Neutrophil (primary cell): ENCODE results near the gene IL9R.

Source experiments
- H3K27ac ChIP-seq: fragments of 200-600 bp; sonication (generic); 2 replicates; pipeline ENCODE4 v1.5.1; 2016; ENCODE audit warnings: mild to moderate bottlenecking, moderate library complexity
- H3K27me3 ChIP-seq: fragments of 200-600 bp; sonication (generic); 2 replicates; pipeline ENCODE4 v1.6.0; 2016; ENCODE audit warnings: mild to moderate bottlenecking
- H3K36me3 ChIP-seq: fragments of 200-600 bp; sonication (generic); 2 replicates; pipeline ENCODE4 v1.5.1; 2017
- H3K4me1 ChIP-seq, 2 experiments: fragments of 200-600 bp in 1 of 2; sonication (generic) in 1 of 2; 1 replicate in 1 of 2; 2 replicates in 1 of 2; pipeline versions ENCODE4 v1.5.1 to v1.6.1; 2013 to 2016; ENCODE audit warnings: low read depth in 1 of 2, low read length in 1 of 2, mild to moderate bottlenecking in 1 of 2, moderate library complexity in 1 of 2; ENCODE audit not compliant: control insufficient read depth in 1 of 2, insufficient read depth in 1 of 2
- H3K4me3 ChIP-seq, 2 experiments: fragments of 200-600 bp in 1 of 2; sonication (generic) in 1 of 2; 1 replicate in 1 of 2; 2 replicates in 1 of 2; pipeline ENCODE4 v1.5.1; 2013 to 2016; ENCODE audit warnings: low read depth in 1 of 2, low read length in 1 of 2, mild to moderate bottlenecking in 1 of 2, moderate library complexity in 1 of 2
- H3K9me3 ChIP-seq: fragments of 200-600 bp; sonication (generic); 2 replicates; pipeline ENCODE4 v1.5.1; 2016
- CTCF ChIP-seq: fragments of 200-600 bp; sonication (generic); IDR thresholded peaks from 2 replicates; pipeline ENCODE4 v1.5.1; 2016; ENCODE audit warnings: antibody characterized with exemption

IL9R gene

DNA sequence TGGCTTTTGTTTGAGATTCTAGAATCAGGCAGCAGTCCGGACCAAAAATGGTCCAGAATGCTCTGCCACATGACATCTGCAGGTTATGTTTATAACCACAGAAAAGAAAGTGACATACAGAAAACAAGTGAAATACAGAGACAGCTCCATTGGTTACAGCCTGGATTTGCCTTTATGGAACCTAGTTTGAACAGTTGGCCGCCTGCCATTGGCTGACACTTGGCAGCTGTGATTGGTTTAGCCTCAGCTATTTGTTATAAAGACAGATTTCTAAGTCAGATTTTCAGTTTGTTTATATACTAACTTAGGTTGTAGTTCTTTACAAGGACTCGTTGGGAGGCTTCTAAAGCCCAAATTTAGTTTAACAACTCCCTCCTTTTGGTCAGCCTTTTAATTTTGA, 40.8 kb upstream of the IL9R start:
- Histone ChIP-seq H3K4me3 (no peak overlapping the region), H3K27me3 (no peaks in the 10 kb centered on the region), H3K36me3 (no peaks in the 10 kb centered on the region), H3K27ac (no peak overlapping the region), H3K4me1 (no peaks in the 10 kb centered on the region), H3K9me3 (no peaks in the 10 kb centered on the region)
- TF ChIP-seq CTCF: no peak

DNA sequence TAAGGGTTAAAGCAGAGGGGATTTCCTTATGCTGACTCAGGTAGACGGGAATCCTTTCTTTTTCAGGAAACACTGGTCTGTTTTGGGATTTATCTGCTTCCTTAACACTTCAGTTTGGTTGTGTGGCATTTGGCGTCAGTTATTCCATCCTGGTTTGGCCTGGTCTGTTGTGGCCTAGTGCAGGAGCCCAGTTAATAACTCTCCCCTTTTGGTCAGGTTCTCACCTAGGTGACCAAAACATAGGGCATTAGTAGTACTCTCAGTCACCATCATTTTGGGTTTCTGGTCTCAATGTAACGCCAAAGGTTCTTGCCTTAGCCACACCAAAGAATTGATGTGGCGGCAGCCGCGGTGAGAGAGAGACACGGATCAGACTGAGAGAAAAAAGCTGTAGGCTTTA, 39.7 kb upstream of the IL9R start:
- TF ChIP-seq CTCF: no peak
- Histone ChIP-seq H3K4me3 (no peak overlapping the region), H3K9me3 (no peaks in the 10 kb centered on the region), H3K36me3 (no peaks in the 10 kb centered on the region), H3K4me1 (no peaks in the 10 kb centered on the region), H3K27me3 (no peaks in the 10 kb centered on the region), H3K27ac (no peak overlapping the region)

DNA sequence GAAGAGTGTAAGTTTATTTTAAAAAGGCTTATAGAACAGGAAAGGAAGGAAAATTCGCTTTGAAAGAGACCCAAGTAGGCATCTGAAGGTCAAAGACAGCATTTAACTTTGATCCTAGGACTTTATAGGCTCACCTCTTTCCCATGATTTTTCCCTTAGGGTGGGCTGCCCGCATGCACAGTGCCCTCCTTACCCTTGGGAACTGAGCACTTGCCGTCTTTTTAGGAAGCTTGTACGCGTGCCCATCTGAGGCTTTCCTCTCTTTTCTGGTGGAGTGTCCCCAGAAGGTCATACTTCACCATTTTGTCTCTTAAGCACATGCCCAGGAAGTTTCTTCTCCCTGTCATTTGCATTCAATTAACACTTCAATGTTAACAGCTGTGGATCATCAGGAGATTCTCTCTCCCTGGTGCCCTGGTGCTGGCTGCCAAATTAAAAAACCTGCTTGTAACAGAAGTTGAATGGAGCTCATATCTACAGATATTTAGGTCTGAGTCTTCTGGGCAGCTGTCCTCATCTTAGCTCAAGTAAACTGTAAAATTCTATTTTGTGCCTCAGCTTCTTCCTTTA, 38.4 kb upstream of the IL9R start:
- Histone ChIP-seq H3K4me3 (no peak overlapping the region), H3K9me3 (no peaks in the 10 kb centered on the region), H3K36me3 (no peaks in the 10 kb centered on the region), H3K27ac (no peak overlapping the region), H3K27me3 (no peaks in the 10 kb centered on the region), H3K4me1 (no peaks in the 10 kb centered on the region)
- TF ChIP-seq CTCF: no peak

- TF ChIP-seq CTCF: no peak
- no peak overlapping the region for H3K27ac ChIP-seq
Measured at GRCh38 chrX:155962906-155963305, 34.6 kb upstream of the IL9R start.

DNA sequence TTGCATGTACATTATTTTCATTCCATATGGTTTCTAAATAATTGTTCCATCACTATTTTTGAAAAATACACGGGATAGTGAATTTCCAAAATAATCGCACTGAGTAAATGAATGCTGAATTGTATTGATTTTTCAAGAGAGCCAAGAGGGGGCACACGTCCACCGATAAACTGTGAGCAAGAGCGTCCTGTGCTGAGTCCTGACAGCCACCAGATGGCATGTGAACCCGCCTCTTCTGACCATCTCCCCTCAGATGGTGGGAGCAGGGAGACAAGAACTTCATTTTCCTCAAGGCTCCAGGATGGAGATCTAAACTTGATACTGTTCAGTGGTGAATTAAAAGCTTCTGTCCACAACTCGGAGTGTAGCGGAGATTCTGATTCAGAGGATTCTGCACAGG, 30.6 kb upstream of the IL9R start:
- TF ChIP-seq CTCF: no peak
- H3K27me3 ChIP-seq: peaks cover 7% of the 10 kb centered on the region
- no peaks in the 10 kb centered on the region for H3K4me1 ChIP-seq

More at GRCh38 chrX:155962906-155963305, 34.6 kb upstream of the IL9R start:
- Histone ChIP-seq H3K9me3 (no peaks in the 10 kb centered on the region), H3K4me3 (no peak overlapping the region), H3K36me3 (no peaks in the 10 kb centered on the region), H3K27me3 (peaks cover 7% of the 10 kb centered on the region), H3K4me1 (no peaks in the 10 kb centered on the region)

More for the DNA sequence above, 30.6 kb upstream of the IL9R start:
- Histone ChIP-seq H3K36me3 (no peaks in the 10 kb centered on the region), H3K9me3 (no peaks in the 10 kb centered on the region), H3K27ac (no peak overlapping the region), H3K4me3 (no peak overlapping the region)
